ENCODE data around the gene NKAP. TPM values are rescaled to one million over a fixed set of nuclear protein-coding genes. Genes with fewer than 3 reads are reported as not detected.

The NKAP gene
- total RNA-seq, 4 donors from 2014 or later, result 3.1 to 10.7 (median 4.0) TPM

GRCh38 chrX:119871245-119871598, 72.3 kb downstream of the NKAP start:
- no peak for DNase-seq (ENCODE audit: low spot score)
- peak; percentile 31 for ATAC-seq (ENCODE audit: low FRiP score)
- TF ChIP-seq CTCF (IDR thresholded peaks at IDR 0.05), result no peak

Other genes starting within 250 kb of the NKAP start
- gene SOWAHD, start 185.2 kb downstream of the NKAP start, total RNA-seq, result 1 to 10 TPM in 1 of 4 donors, under 1 TPM in 2, not detected in 1; 0.72 to 1.1 (median 0.79) TPM
- 1,000 to 10,000 TPM; 5,321 to 8,187 (median 6,468) TPM for gene RPL39, start 152.1 kb downstream of the NKAP start, total RNA-seq
- 1 to 10 TPM; 3.4 to 4.4 (median 4.0) TPM for gene UPF3B, start 90.8 kb downstream of the NKAP start, total RNA-seq
- 10 to 100 TPM in 2 of 4 donors, 1 to 10 TPM in 2; 7.1 to 19.7 (median 10.5) TPM for gene RNF113A, start 72.0 kb downstream of the NKAP start, total RNA-seq
- 10 to 100 TPM; 47.0 to 78.5 (median 56.8) TPM for gene NDUFA1, start 71.9 kb downstream of the NKAP start, total RNA-seq
- gene AKAP14, start 47.9 kb downstream of the NKAP start, total RNA-seq, result not detected
- not detected for gene RHOXF2B, start 133.9 kb upstream of the NKAP start, total RNA-seq
- gene RHOXF1, start 172.2 kb upstream of the NKAP start, total RNA-seq, result not detected
- not detected for gene RHOXF2, start 214.9 kb upstream of the NKAP start, total RNA-seq

Measured in omental fat pad (tissue), 4 donors.